ENCODE data around the gene ADAMTS12. TPM values are rescaled to one million over a fixed set of nuclear protein-coding genes. Genes with fewer than 3 reads are reported as not detected.

ADAMTS12 gene
- total and polyA plus RNA-seq, 2 experiments from 2014 or later = 9.1 to 17.1 TPM

- Histone ChIP-seq H3K27ac (ENCODE audit: low read depth) (no peak overlapping the region; the same call in 1 of the 2 replicates), H4K20me1 (replicated peaks; ENCODE audit: insufficient read depth) (no peaks in the 10 kb centered on the region), H3K9me2 (ENCODE audit: insufficient read depth) (no peaks in the 10 kb centered on the region; the same call in 1 of the 2 replicates), H2AFZ (no peak overlapping the region), H3F3A (replicated peaks; ENCODE audit: low read depth) (no peaks in the 10 kb centered on the region), H3K4me2 (no peak overlapping the region), H3K79me2 (replicated peaks; ENCODE audit: insufficient read depth) (no peaks in the 10 kb centered on the region), H3K27me3 (ENCODE audit: insufficient read depth) (no peaks in the 10 kb centered on the region), H3K4me3 (no peak overlapping the region), H3K36me3 (ENCODE audit: insufficient read depth) (no peaks in the 10 kb centered on the region), H3K4me1 (ENCODE audit: insufficient read depth) (peaks cover 14% of the 10 kb centered on the region)
- no peak for DNase-seq (ENCODE audit: low spot score)
- ATAC-seq = no peak
- no peak overlapping the region for H3K4me3 Mint-ChIP-seq
- no peaks in the 10 kb centered on the region for H3K36me3 Mint-ChIP-seq (ENCODE audit: low read depth)
- TF ChIP-seq CREB1 (CRISPR knock-in tag; IDR thresholded peaks at IDR 0.05; ENCODE audit: low read depth) (no peak), JUNB (IDR thresholded peaks at IDR 0.05; ENCODE audit: unreplicated experiment) (no peak), STAT1 (IDR thresholded peaks at IDR 0.05; ENCODE audit: unreplicated experiment) (no peak)
- no peaks in the 10 kb centered on the region for H3K9me3 Mint-ChIP-seq
- H3K4me1 Mint-ChIP-seq = peaks cover 28% of the 10 kb centered on the region
- no peak overlapping the region for H3K27ac Mint-ChIP-seq
- peaks cover 3% of the 10 kb centered on the region for H3K27me3 Mint-ChIP-seq (ENCODE audit: insufficient read depth, low read depth, poor library complexity)
Observed at GRCh38 chr5:33736510-33736909, 155.3 kb downstream of the ADAMTS12 start.

- H3K4me1 ChIP-seq (ENCODE audit: insufficient read depth) = peaks cover 14% of the 10 kb centered on the region
- no peaks in the 10 kb centered on the region for H3K36me3 Mint-ChIP-seq (ENCODE audit: low read depth)
- H3K27ac Mint-ChIP-seq = no peak overlapping the region
- no peak for TF ChIP-seq STAT1 (IDR thresholded peaks at IDR 0.05; ENCODE audit: unreplicated experiment)
- no peak for TF ChIP-seq EZH2phosphoT487 (IDR thresholded peaks at IDR 0.05; ENCODE audit: unreplicated experiment)
- no peak for TF ChIP-seq ZNF462 (CRISPR knock-in tag; IDR thresholded peaks at IDR 0.05)
- TF ChIP-seq REST (IDR thresholded peaks at IDR 0.05; ENCODE audit: unreplicated experiment) = no peak
- no peak for TF ChIP-seq ZNF114 (CRISPR knock-in tag; IDR thresholded peaks at IDR 0.05)
- TF ChIP-seq NANOG (IDR thresholded peaks at IDR 0.05; ENCODE audit: borderline replicate concordance) = no peak
- TF ChIP-seq ETS1 (IDR thresholded peaks at IDR 0.05) = no peak
- no peak for TF ChIP-seq POLR2AphosphoS5 (IDR thresholded peaks at IDR 0.05; ENCODE audit: low read depth)
- TF ChIP-seq CREB1 (CRISPR knock-in tag; IDR thresholded peaks at IDR 0.05; ENCODE audit: low read depth) = no peak
- TF ChIP-seq JUNB (IDR thresholded peaks at IDR 0.05; ENCODE audit: unreplicated experiment) = no peak
- TF ChIP-seq EZH2 (IDR thresholded peaks at IDR 0.05; ENCODE audit: low read depth, unreplicated experiment) = no peak
Observed at GRCh38 chr5:33735072-33735471, 156.7 kb downstream of the ADAMTS12 start.

More at GRCh38 chr5:33735072-33735471, 156.7 kb downstream of the ADAMTS12 start:
- H3K79me2 ChIP-seq (replicated peaks; ENCODE audit: insufficient read depth) = no peaks in the 10 kb centered on the region
- no peaks in the 10 kb centered on the region for H3K9me3 Mint-ChIP-seq
- no peaks in the 10 kb centered on the region for H3K27me3 ChIP-seq (ENCODE audit: insufficient read depth)
- H3K4me1 Mint-ChIP-seq = peaks cover 33% of the 10 kb centered on the region
- no peak overlapping the region for H3K4me2 ChIP-seq
- H2AFZ ChIP-seq = no peak overlapping the region
- H3K36me3 ChIP-seq (ENCODE audit: insufficient read depth) = no peaks in the 10 kb centered on the region
- ATAC-seq (no peak), DNase-seq (ENCODE audit: low spot score) (no peak)
- H3K27ac ChIP-seq (ENCODE audit: low read depth) = no peak overlapping the region
- H3K9me2 ChIP-seq (ENCODE audit: insufficient read depth) = no peaks in the 10 kb centered on the region; the same call in 1 of the 2 replicates
- no peaks in the 10 kb centered on the region for H4K20me1 ChIP-seq (replicated peaks; ENCODE audit: insufficient read depth)
- H3K27me3 Mint-ChIP-seq (ENCODE audit: insufficient read depth, low read depth, poor library complexity) = peaks cover 3% of the 10 kb centered on the region
- H3K4me3 Mint-ChIP-seq = no peak overlapping the region
- H3K4me3 ChIP-seq = no peak overlapping the region
- H3F3A ChIP-seq (replicated peaks; ENCODE audit: low read depth) = no peaks in the 10 kb centered on the region

Measured in GM23338 (cell line).